HG03135 (cell line): Measurements from ENCODE around the gene LZTS2.

Experiments
- ATAC-seq: cut with Tn5 transposase; IDR thresholded peaks from one replicate; pipeline ENCODE4 v1.9.1; 2021; ENCODE audit warnings: mild to moderate bottlenecking, moderate library complexity; ENCODE audit not compliant: unreplicated experiment

The LZTS2 gene

GRCh38 chr10:101012525-101013364, 13.1 kb downstream of the LZTS2 start:
- peak; percentile 76 for ATAC-seq

GRCh38 chr10:101013365-101013825, 13.8 kb downstream of the LZTS2 start:
- no peak for ATAC-seq

DNA sequence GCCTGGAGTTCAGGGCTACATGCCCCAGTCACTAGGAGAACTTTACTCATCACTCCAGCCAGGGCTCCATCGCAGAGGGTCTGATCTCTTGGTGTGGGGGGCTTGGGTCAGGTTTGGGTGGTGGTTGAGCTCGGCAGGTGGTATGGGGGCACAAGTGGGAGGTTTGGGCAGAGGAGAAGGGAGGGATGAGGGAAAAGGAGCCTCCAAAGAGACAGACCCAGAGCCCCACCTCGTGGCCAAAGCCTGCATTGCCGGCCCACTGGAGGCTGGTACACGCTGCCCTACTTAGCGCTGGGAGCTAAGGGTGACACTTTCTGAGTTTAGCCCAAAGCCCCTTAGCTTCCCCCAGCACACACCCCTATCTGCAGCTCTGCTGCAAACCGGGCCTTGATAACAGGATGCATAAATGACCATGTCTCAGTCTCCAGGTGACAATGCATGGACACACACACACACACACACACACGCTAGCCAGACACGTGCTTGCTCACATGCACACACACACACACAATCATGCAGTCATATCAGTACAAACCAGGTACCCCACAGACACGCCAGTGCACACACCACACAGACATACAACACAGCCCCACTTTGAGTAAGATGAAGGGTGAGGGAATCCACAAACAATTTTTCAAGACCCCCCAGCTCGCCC, 14.7 kb downstream of the LZTS2 start:
- ATAC-seq = no peak

DNA sequence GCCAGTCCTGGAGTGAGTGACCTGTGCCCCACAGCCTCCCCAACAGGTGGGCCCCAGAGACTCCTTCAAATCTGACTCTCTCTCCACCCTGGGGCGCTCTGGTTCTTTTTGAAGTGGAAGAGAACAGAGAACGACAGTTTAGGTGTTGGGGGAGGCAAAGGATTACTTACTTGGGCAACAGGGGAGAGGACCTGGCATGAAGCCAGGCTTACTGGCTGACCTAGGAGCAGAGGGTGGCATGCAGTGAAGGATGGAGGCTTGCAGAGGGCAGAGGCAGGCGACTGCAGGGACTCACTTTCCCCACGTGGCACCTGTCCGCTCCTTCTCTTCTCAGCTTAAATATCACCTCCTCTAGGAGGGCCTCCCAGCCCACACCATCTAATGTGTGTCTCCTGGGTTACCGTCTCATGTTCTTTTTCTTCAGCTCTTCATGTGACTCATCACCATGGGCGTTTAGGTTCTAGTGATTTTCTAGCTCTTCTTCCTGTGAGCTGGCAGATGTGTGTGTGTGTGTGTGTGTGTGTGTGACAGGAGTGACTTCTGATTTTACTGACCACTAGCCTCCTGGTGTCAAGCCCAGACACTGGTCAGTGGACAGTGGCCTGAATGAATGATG, 15.5 kb downstream of the LZTS2 start:
- ATAC-seq = no peak

DNA sequence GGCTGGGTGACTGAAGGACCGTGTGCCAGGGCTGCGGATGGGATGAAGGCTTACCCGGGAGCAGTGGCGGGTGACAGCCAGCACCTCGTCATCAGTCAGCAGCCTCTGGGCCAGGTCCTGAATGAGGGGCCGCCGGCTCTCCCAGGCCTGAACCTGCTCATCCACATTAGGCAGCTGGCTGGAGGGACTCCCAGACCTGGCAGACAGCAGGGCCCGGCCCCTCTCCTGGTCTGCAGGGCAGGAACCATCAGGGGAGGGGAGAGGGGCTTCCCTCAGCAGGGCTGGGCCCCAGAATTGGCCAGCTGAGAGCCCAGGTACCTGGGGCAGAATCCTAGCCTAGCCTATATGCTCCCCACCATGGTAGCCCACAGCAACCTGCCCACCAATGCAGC, 16.0 kb downstream of the LZTS2 start:
- ATAC-seq = no peak

- ATAC-seq = no peak
These were observed 17.2 kb downstream of the LZTS2 start for GRCh38 chr10:101016814-101017213.

GRCh38 chr10:101018118-101018599, 18.6 kb downstream of the LZTS2 start:
- no peak for ATAC-seq

DNA sequence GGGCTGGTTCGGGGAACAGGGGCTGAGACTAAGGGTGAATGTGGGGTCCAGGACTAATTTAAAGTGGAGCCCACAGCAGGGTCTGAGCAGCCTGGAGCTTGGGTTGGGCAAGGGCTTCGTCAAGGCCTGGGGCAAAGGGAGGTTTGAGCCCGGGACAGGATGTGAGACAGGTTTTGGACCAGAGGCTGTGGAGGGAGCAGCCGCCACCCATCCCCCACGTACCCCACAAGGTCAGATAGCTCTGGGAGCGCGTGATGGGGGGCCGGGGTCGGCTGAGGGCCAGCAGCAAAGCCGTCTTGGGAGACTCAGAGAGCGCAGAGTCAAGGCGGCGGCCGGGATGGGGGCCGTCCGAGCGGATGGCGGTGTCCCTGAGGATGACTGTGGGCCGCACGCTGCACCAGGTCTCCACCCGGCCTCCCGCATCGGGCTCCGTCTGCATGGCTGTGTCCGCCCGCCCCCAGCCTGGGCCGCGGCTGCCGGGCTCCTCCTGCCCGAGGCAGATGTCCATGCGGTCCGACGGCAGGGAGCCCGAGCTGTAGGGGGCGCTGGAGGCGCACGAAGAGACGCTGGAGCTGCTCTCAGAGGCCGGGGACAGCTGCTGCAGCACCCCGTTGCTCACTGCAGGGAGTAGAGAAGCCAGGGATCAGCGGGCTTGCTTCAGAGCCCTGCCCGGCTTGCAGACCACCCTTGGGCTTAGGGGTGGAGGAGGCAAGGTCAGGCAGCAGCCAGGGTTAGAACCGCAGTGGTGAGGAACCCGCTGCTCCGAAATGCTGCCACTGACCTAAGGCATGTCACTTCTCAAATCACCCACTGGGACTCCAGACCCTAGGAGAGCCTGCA, 19.2 kb downstream of the LZTS2 start:
- ATAC-seq = peak; percentile 53

DNA sequence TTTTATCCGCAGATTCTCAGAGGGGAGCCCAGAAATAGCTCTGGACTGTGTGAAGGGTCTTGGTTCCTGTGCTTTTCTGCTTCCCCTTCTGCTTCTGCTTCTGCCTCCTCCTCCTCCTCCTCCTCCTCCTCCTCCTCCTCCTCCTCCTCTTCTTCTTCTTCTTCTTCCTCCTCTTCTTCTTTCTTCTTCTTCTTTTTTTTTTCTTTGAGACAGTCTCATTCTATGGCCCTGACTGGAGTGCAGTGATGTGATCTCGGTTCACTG, 19.8 kb downstream of the LZTS2 start:
- ATAC-seq = no peak

GRCh38 chr10:101020427-101021075, 20.9 kb downstream of the LZTS2 start:
- ATAC-seq = no peak

GRCh38 chr10:101021239-101021638, 21.6 kb downstream of the LZTS2 start:
- ATAC-seq = no peak

DNA sequence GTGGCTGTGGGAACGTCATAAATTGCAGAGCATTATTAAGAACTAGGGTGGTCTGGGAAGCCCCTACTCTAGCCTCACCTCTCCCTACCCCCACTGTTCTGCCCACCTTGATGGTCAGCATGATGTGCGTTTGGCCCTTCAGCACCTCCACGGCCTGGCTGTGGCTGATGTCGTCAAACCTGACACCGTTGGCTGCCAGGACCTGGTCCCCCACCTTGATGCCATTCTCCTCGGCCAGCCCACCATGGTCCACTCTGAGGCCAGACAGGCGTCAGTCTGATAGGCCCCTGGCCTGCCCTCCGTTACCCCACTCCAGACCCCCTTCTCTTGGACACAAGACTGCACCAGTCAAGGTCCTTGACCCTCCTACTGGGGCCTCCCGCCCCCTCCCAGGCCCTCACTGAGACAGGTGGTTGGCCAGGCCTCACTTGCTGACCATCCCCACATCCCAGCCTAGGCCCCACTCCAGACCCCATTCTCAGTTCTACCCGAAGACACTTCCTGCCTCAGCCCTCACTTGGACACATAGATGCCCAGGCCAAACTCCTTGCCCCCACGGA, 22.2 kb downstream of the LZTS2 start:
- no peak for ATAC-seq

DNA sequence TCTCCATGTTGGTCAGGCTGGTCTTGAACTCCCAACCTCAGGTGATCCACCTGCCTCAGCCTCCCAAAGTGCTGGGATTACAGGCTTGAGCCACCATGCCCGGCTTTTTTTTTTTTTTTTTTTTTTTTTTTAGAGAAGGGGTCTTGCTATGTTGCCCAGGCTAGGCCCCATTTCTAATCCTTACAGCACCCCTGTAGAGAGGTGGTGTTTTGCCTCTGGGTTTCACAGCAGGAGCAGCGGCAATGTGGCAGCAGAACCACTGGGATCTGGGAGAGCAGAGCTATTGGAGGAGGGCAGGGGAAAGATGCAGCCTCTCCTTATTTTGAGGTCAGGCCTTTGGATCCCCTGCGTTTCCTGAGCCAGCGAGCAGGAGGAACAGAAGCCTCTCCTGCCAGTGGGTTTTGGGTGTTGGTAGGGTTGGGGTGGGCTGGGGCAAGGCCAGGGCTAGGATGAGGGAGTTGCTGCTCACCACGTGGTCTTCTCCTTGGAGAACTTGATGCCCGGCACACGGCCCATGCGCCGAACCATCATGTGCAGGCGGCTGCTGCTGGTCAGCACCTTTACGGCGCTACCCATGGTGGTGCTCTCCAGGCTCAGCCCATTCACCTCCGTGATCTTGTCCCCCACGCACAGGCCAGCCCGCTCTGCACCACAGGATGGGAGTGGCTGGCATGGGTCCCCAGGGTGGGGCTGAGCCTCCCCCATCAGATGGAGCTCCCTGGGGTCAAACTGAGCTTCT, 23.5 kb downstream of the LZTS2 start:
- ATAC-seq = no peak

DNA sequence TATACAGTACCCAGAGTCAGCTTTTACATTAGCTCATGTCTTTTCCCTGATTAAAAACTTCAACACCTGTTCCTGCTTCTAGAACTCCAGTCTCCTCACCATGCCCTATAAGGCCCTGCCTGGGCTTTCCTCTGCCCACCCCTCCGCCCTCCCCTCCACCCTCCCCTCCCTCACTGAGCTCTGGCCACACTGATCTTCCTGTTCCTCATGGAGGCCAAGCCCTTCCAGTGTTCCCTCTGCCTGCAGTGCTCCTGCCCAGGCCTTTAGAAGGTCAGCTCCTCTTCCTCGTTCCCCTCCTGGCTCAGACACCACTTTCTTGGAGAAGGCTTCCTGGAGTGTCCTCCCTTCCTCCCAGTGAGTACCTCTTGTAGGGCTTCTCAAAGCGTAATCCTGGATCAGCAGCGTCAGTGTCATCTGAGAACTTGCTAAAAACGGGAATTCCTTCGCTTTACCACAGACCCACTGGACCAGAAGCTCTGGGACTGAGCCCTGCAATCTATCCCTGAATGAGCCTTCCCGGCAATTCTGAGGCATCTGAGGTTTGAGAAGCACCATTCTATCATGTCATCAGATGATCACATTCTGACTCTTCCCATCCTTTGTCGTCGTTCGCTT, 27.6 kb downstream of the LZTS2 start:
- ATAC-seq = no peak

DNA sequence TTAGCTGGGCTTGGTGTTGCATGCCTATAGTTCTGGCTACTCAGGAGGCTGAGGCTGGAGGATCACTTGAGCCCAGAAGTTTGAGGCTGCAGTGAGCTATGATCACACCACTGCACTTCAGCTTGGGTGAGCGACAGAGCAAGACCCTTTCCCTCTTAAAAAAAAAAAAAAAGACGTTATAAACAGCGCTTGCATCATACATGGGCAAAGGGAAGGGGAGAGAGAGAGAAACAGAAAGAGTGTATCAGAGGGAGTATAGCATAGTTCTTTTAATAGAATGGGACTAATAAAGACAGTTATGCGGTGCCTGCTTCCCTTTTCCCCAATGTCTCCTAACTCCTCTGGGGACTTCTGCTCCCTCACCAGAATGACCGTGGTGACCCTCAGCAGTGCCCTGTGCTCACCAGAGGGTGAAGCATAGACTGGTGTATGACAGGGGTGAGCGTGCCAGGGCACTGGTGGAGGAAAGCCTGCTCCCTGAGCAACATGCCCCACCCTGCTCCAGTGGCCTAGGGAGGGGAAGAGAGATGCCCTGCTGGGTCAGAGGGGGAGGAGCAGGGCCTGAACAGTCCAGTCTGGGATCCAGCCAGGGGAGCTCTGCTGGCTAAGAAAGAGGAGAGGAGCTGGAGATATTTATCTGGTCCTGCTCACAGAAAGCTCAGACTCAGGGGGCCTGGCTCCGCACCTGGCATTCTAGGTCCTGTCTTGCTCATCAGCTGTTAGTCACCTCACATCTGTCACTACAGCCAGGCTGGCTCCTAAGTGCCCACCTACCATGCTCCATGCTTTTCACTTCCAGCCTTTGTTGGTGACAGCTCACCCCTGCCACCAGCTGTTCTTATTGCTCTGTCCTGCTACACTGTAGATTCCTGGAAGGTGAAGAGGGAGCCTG, 29.1 kb downstream of the LZTS2 start:
- no peak for ATAC-seq

GRCh38 chr10:101029520-101030295, 30.1 kb downstream of the LZTS2 start:
- no peak for ATAC-seq

- ATAC-seq = no peak
These were observed 31.0 kb downstream of the LZTS2 start for GRCh38 chr10:101030496-101031127.
